Activated CD8-positive, alpha-beta memory T cell treated with anti-CD3 and anti-CD28 coated beads for 24 hours (primary cell): Measurements from ENCODE around the gene FXR1.

Experiments
- DNase-seq: peaks from one replicate; pipeline ENCODE4 v3.0.0-alpha.2; 2020

The FXR1 gene

DNA sequence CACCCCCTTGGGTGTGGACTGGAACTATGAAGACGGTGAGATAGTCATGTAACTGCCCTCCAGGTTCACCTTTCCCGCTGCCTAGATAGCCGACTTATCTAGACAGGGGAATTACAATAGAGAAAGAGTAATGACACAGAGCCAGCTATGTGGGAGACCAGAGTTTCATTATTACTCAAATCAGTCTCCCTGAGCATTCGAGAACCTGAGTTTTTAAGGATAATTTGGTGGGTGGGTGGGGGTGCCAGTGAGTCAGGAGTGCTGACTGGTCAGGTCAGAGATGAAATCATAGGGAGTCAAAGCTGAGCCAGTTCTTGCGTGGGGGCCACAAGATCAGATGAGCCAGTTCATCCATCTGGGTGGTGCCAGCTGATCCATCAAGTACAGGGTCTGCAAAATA, 96.8 kb downstream of the FXR1 start:
- DNase-seq = no peak

DNA sequence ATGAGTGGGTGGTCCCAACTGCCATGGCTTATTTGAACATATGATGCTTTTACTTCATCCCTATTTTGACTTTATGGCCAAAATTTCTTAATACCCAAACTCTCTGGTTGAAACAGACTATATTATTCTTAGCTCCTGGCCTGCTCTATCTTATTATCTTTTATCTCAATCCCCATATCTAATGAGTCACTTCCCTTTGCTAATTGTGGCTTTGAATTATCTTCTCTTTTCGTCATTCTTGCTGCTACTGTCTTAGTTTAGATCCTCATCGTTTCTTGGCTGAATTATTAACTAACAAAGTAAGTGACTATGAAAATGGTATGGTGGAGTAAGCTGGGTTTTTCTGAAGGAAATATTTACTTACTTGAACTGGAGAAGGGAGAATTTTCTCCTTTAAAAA, 105.2 kb downstream of the FXR1 start:
- DNase-seq = no peak

GRCh38 chr3:181025204-181025603, 112.7 kb downstream of the FXR1 start:
- DNase-seq = no peak

DNA sequence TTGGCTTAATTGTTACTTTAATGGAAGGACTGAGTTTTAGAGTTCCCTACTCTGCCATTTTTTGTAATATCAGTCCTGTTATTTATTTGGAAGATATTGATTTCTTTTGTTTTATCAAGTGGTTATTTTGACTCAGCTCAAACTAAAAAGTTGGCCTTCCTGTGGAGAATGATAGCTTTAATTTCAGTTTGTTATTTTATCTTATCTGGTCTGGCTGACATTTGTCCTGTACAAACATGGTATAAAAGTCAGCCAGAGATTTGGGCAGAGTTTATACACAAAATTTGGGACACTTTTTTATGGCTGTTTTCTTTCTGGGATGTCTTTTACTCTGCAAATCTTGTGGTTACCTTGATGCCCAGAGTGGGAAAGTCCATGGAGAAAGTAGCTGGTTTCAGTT, 118.5 kb downstream of the FXR1 start:
- DNase-seq = no peak
